Glutamatergic neuron (in vitro differentiated cells): ENCODE data around the gene MAPK1. TPM values are rescaled to one million over a fixed set of nuclear protein-coding genes. Genes with fewer than 3 reads are reported as not detected.

ENCODE experiments used
- DNase-seq: peaks from one replicate; pipeline ENCODE4 v3.0.0; 2022
- H3K27ac Mint-ChIP-seq: one replicate; pipeline ENCODE4 v1.8.0; 2020; ENCODE audit warnings: mild to moderate bottlenecking, mixed read lengths, inconsistent platforms; ENCODE audit not compliant: unreplicated experiment
- H3K27me3 Mint-ChIP-seq: one replicate; pipeline ENCODE4 v1.8.0; 2020; ENCODE audit warnings: mild to moderate bottlenecking, moderate library complexity, mixed read lengths, inconsistent platforms; ENCODE audit not compliant: unreplicated experiment
- H3K36me3 Mint-ChIP-seq: one replicate; pipeline ENCODE4 v1.8.0; 2020; ENCODE audit warnings: mild to moderate bottlenecking, mixed read lengths, inconsistent platforms; ENCODE audit not compliant: unreplicated experiment
- H3K4me1 Mint-ChIP-seq: one replicate; pipeline ENCODE4 v1.8.0; 2020; ENCODE audit warnings: mild to moderate bottlenecking, low read depth, mixed read lengths, inconsistent platforms; ENCODE audit not compliant: unreplicated experiment
- H3K4me3 Mint-ChIP-seq: one replicate; pipeline ENCODE4 v1.8.0; 2020; ENCODE audit warnings: mild to moderate bottlenecking, mixed read lengths, inconsistent platforms; ENCODE audit not compliant: unreplicated experiment
- H3K9me3 Mint-ChIP-seq: one replicate; pipeline ENCODE4 v1.8.0; 2020; ENCODE audit warnings: mild to moderate bottlenecking, moderate library complexity, mixed read lengths, inconsistent platforms; ENCODE audit not compliant: unreplicated experiment
- total RNA-seq: library from RNA; stranded (reverse); fragmentation: NEBNext Ultra II Directional; extraction: Animal tissue kit (Norgen Biotek cat#: 25700); gene quantifications from one replicate; pipeline ENCODE4 v1.2.1, GENCODE V29; 2021; ENCODE audit not compliant: unreplicated experiment
- TF ChIP-seq, protein P1 (sequence below): fragments of 200-600 bp; sonication (generic); IDR thresholded peaks from one replicate; pipeline ENCODE4 v1.5.0; 2021; ENCODE audit not compliant: partially characterized antibody, unreplicated experiment

Gene MAPK1
- total RNA-seq, 1 donor from 2014 or later, result 148 TPM

GRCh38 chr22:21858025-21858764 is 9.2 kb downstream of the MAPK1 start:
- no peaks in the 10 kb centered on the region for H3K36me3 Mint-ChIP-seq
- peaks cover 38% of the 10 kb centered on the region for H3K4me1 Mint-ChIP-seq
- TF ChIP-seq, protein P1, sequence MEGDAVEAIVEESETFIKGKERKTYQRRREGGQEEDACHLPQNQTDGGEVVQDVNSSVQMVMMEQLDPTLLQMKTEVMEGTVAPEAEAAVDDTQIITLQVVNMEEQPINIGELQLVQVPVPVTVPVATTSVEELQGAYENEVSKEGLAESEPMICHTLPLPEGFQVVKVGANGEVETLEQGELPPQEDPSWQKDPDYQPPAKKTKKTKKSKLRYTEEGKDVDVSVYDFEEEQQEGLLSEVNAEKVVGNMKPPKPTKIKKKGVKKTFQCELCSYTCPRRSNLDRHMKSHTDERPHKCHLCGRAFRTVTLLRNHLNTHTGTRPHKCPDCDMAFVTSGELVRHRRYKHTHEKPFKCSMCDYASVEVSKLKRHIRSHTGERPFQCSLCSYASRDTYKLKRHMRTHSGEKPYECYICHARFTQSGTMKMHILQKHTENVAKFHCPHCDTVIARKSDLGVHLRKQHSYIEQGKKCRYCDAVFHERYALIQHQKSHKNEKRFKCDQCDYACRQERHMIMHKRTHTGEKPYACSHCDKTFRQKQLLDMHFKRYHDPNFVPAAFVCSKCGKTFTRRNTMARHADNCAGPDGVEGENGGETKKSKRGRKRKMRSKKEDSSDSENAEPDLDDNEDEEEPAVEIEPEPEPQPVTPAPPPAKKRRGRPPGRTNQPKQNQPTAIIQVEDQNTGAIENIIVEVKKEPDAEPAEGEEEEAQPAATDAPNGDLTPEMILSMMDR, result no peak
- no peaks in the 10 kb centered on the region for H3K9me3 Mint-ChIP-seq
- no peak overlapping the region for H3K4me3 Mint-ChIP-seq
- H3K27ac Mint-ChIP-seq, result no peak overlapping the region
- no peaks in the 10 kb centered on the region for H3K27me3 Mint-ChIP-seq
- no peak for DNase-seq

DNA sequence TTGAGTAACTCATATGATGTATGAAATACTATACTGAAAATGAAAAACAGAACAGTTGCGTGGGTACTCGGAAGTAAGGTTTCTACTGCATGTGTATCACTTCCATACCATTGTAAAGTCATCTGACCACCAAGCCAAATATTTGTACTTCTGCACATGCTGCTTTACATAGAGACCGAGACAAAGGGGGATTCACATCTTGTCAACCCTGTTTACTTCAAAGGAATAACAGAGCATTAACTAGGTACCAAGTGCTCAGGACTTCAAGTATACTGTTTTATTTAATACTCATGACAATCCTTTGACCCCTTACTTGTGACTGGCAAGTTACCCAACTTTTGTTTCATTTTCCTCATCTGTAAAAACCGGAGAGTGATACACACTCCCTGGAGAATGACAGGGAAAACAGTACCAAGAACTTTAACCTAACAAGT is 9.9 kb downstream of the MAPK1 start:
- no peak overlapping the region for H3K27ac Mint-ChIP-seq
- TF ChIP-seq, protein P1, result no peak
- H3K36me3 Mint-ChIP-seq, result no peaks in the 10 kb centered on the region
- DNase-seq, result no peak
- peaks cover 34% of the 10 kb centered on the region for H3K4me1 Mint-ChIP-seq
- H3K27me3 Mint-ChIP-seq, result no peaks in the 10 kb centered on the region
- no peak overlapping the region for H3K4me3 Mint-ChIP-seq
- no peaks in the 10 kb centered on the region for H3K9me3 Mint-ChIP-seq

- TF ChIP-seq, protein P1, result no peak
- H3K36me3 Mint-ChIP-seq, result no peaks in the 10 kb centered on the region
- no peak overlapping the region for H3K27ac Mint-ChIP-seq
- no peak overlapping the region for H3K4me3 Mint-ChIP-seq
- H3K4me1 Mint-ChIP-seq, result peaks cover 33% of the 10 kb centered on the region
- DNase-seq, result no peak
- no peaks in the 10 kb centered on the region for H3K9me3 Mint-ChIP-seq
- no peaks in the 10 kb centered on the region for H3K27me3 Mint-ChIP-seq
These were observed 10.6 kb downstream of the MAPK1 start for GRCh38 chr22:21856868-21857267.

GRCh38 chr22:21856197-21856596 is 11.2 kb downstream of the MAPK1 start:
- H3K4me1 Mint-ChIP-seq, result peaks cover 27% of the 10 kb centered on the region
- TF ChIP-seq, protein P1, result no peak
- no peaks in the 10 kb centered on the region for H3K36me3 Mint-ChIP-seq
- H3K27me3 Mint-ChIP-seq, result no peaks in the 10 kb centered on the region
- no peak for DNase-seq
- no peak overlapping the region for H3K4me3 Mint-ChIP-seq
- H3K27ac Mint-ChIP-seq, result no peak overlapping the region
- H3K9me3 Mint-ChIP-seq, result no peaks in the 10 kb centered on the region

- DNase-seq, result no peak
- Mint-ChIP-seq H3K9me3 (no peaks in the 10 kb centered on the region), H3K4me3 (no peak overlapping the region), H3K36me3 (no peaks in the 10 kb centered on the region), H3K4me1 (peaks cover 27% of the 10 kb centered on the region), H3K27me3 (no peaks in the 10 kb centered on the region), H3K27ac (no peak overlapping the region)
- TF ChIP-seq, protein P1, result no peak
These were observed 11.8 kb downstream of the MAPK1 start for GRCh38 chr22:21855676-21856075.
